Neural cell (in vitro differentiated cells): ENCODE results near the gene SIDT1.

Source experiments
- EP300 ChIP-seq: fragments of 450-650 bp; conservative IDR thresholded peaks from 2 replicates; pipeline ENCODE4 v1.6.1; 2014; ENCODE audit warnings: antibody characterized with exemption, mild to moderate bottlenecking, moderate library complexity; ENCODE audit not compliant: poor library complexity, severe bottlenecking
- RAD21 ChIP-seq: fragments of 450-650 bp; conservative IDR thresholded peaks from 2 replicates; pipeline ENCODE4 v1.6.1; 2014; ENCODE audit warnings: antibody characterized with exemption, mild to moderate bottlenecking, moderate library complexity
- SMC3 ChIP-seq: fragments of 450-650 bp; conservative IDR thresholded peaks from 2 replicates; pipeline ENCODE4 v1.6.1; 2014; ENCODE audit warnings: antibody characterized with exemption, mild to moderate bottlenecking, moderate library complexity; ENCODE audit not compliant: poor library complexity
- TF ChIP-seq, protein P1 (sequence below): fragments of 450-650 bp; IDR thresholded peaks from 2 replicates; pipeline ENCODE4 v1.5.1; 2014; ENCODE audit warnings: antibody characterized with exemption, mild to moderate bottlenecking, moderate library complexity; ENCODE audit not compliant: poor library complexity, severe bottlenecking

DNA sequence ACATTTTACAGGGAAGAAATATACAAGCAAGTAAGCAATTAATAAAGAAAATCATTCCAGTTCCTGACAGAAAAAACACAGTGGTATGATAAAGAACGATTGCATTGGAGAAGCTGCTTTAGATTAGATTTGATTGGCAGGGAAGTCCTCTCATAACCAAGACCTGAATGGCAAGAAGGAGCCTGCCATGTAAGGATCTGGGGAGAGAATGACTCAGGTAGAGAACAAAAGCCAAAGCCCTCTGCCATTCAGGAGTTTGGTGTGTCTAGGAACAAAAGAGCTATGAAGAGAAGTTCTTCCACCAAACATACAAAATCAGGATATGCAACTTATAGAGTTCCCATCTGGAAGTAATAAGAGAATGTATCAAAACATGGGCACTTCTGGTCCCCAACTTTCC lies 57.6 kb downstream of the SIDT1 start:
- TF ChIP-seq EP300 (no peak), RAD21 (no peak), SMC3 (no peak)
- TF ChIP-seq, protein P1, sequence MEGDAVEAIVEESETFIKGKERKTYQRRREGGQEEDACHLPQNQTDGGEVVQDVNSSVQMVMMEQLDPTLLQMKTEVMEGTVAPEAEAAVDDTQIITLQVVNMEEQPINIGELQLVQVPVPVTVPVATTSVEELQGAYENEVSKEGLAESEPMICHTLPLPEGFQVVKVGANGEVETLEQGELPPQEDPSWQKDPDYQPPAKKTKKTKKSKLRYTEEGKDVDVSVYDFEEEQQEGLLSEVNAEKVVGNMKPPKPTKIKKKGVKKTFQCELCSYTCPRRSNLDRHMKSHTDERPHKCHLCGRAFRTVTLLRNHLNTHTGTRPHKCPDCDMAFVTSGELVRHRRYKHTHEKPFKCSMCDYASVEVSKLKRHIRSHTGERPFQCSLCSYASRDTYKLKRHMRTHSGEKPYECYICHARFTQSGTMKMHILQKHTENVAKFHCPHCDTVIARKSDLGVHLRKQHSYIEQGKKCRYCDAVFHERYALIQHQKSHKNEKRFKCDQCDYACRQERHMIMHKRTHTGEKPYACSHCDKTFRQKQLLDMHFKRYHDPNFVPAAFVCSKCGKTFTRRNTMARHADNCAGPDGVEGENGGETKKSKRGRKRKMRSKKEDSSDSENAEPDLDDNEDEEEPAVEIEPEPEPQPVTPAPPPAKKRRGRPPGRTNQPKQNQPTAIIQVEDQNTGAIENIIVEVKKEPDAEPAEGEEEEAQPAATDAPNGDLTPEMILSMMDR, result no peak
